GM18526 (cell line): Measurements from ENCODE around the gene PSD2.

Experiments
- POLR2A ChIP-seq: IDR thresholded peaks from 3 replicates; pipeline ENCODE4 v1.6.1; 2011; ENCODE audit not compliant: insufficient read length; ENCODE audit errors: extremely low read depth

PSD2 gene

GRCh38 chr5:139835656-139836055, 40.0 kb downstream of the PSD2 start:
- no peak for TF ChIP-seq POLR2A

- no peak for TF ChIP-seq POLR2A
Observed at GRCh38 chr5:139836469-139837208, 41.0 kb downstream of the PSD2 start.

GRCh38 chr5:139837711-139838380, 42.2 kb downstream of the PSD2 start:
- no peak for TF ChIP-seq POLR2A

- no peak for TF ChIP-seq POLR2A
Observed at GRCh38 chr5:139838381-139839197, 43.0 kb downstream of the PSD2 start.

- no peak for TF ChIP-seq POLR2A
Observed at GRCh38 chr5:139839232-139839815, 43.7 kb downstream of the PSD2 start.

GRCh38 chr5:139839918-139840317, 44.3 kb downstream of the PSD2 start:
- TF ChIP-seq POLR2A: no peak

- no peak for TF ChIP-seq POLR2A
Observed at GRCh38 chr5:139841549-139841948, 45.9 kb downstream of the PSD2 start.

GRCh38 chr5:139842321-139842720, 46.7 kb downstream of the PSD2 start:
- TF ChIP-seq POLR2A: no peak

- no peak for TF ChIP-seq POLR2A
Observed at GRCh38 chr5:139843991-139844390, 48.4 kb downstream of the PSD2 start.

GRCh38 chr5:139844472-139845145, 49.0 kb downstream of the PSD2 start:
- TF ChIP-seq POLR2A: no peak

- no peak for TF ChIP-seq POLR2A
Observed at GRCh38 chr5:139845846-139846681, 50.5 kb downstream of the PSD2 start.

GRCh38 chr5:139847091-139847490, 51.5 kb downstream of the PSD2 start:
- no peak for TF ChIP-seq POLR2A

- peak; percentile 42 for TF ChIP-seq POLR2A
Observed at GRCh38 chr5:139847790-139848507, 52.3 kb downstream of the PSD2 start.
